PFSK-1 (cell line): ENCODE results near the gene KRT71.

Source experiments
- FOXP2 ChIP-seq: optimal IDR thresholded peaks from 2 replicates; pipeline ENCODE3; 2011; ENCODE audit warnings: borderline replicate concordance, control low read depth, inconsistent platforms; ENCODE audit not compliant: insufficient read depth; ENCODE audit errors: extremely low read length, extremely low read depth
- POLR2AphosphoS5 ChIP-seq: IDR thresholded peaks from 2 replicates; pipeline ENCODE4 v1.6.1; 2012; ENCODE audit warnings: low read depth, mild to moderate bottlenecking, control low read depth, low read length, moderate library complexity
- SIN3A ChIP-seq: IDR thresholded peaks from 2 replicates; pipeline ENCODE4 v1.6.1; 2012; ENCODE audit warnings: mild to moderate bottlenecking, low read length, moderate library complexity, borderline replicate concordance; ENCODE audit not compliant: insufficient read depth
- TAF1 ChIP-seq: IDR thresholded peaks from 2 replicates; pipeline ENCODE4 v1.6.1; 2012; ENCODE audit warnings: low read length, control low read depth, borderline replicate concordance; ENCODE audit not compliant: insufficient read depth
- TF ChIP-seq, protein P1 (sequence below), 2 experiments: IDR thresholded peaks; 2 replicates each; pipeline versions ENCODE4 v1.6.1 to v1.8.0; 2011 to 2012; ENCODE audit warnings: low read depth in 2 of 2, low read length in 2 of 2, control low read depth in 1 of 2, inconsistent platforms in 1 of 2, mild to moderate bottlenecking in 1 of 2, moderate library complexity in 1 of 2; ENCODE audit not compliant: insufficient read depth in 1 of 2

KRT71 gene

GRCh38 chr12:52501490-52501889 lies 51.5 kb downstream of the KRT71 start:
- TF ChIP-seq FOXP2: no peak
- TF ChIP-seq, protein P1, sequence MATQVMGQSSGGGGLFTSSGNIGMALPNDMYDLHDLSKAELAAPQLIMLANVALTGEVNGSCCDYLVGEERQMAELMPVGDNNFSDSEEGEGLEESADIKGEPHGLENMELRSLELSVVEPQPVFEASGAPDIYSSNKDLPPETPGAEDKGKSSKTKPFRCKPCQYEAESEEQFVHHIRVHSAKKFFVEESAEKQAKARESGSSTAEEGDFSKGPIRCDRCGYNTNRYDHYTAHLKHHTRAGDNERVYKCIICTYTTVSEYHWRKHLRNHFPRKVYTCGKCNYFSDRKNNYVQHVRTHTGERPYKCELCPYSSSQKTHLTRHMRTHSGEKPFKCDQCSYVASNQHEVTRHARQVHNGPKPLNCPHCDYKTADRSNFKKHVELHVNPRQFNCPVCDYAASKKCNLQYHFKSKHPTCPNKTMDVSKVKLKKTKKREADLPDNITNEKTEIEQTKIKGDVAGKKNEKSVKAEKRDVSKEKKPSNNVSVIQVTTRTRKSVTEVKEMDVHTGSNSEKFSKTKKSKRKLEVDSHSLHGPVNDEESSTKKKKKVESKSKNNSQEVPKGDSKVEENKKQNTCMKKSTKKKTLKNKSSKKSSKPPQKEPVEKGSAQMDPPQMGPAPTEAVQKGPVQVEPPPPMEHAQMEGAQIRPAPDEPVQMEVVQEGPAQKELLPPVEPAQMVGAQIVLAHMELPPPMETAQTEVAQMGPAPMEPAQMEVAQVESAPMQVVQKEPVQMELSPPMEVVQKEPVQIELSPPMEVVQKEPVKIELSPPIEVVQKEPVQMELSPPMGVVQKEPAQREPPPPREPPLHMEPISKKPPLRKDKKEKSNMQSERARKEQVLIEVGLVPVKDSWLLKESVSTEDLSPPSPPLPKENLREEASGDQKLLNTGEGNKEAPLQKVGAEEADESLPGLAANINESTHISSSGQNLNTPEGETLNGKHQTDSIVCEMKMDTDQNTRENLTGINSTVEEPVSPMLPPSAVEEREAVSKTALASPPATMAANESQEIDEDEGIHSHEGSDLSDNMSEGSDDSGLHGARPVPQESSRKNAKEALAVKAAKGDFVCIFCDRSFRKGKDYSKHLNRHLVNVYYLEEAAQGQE (IDR thresholded peaks at IDR 0.05; ENCODE audit: insufficient read depth in 1 of 2, low read depth in 2 of 2, low read length in 2 of 2): no peak
- TF ChIP-seq TAF1: no peak
- no peak for TF ChIP-seq POLR2AphosphoS5
- no peak for TF ChIP-seq SIN3A

GRCh38 chr12:52499806-52500560 lies 53.0 kb downstream of the KRT71 start:
- TF ChIP-seq, protein P1 (IDR thresholded peaks at IDR 0.05; ENCODE audit: insufficient read depth in 1 of 2, low read depth in 2 of 2, low read length in 2 of 2): no peak

DNA sequence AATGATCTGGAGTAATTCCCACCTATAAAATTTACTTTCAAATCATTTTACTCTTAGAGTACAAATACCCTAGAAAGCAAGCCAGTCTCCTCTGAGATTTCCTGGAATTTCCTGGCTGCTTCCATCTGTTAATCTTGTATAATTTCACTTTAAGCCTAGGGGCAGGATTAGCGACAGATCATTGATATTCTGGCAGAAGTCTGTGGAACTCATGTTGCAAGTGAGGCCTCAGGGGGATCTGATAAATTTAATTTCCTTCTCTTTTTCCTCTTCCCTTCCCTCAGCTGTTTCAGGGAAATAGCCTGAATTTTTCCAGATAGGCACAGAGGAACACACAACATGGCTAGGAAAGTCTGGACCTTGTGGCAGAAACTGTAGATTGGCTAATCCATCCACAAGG lies 54.0 kb downstream of the KRT71 start:
- TF ChIP-seq SIN3A: no peak
- no peak for TF ChIP-seq POLR2AphosphoS5
- TF ChIP-seq FOXP2: no peak
- TF ChIP-seq, protein P1 (IDR thresholded peaks at IDR 0.05; ENCODE audit: insufficient read depth in 1 of 2, low read depth in 2 of 2, low read length in 2 of 2): no peak
- no peak for TF ChIP-seq TAF1

DNA sequence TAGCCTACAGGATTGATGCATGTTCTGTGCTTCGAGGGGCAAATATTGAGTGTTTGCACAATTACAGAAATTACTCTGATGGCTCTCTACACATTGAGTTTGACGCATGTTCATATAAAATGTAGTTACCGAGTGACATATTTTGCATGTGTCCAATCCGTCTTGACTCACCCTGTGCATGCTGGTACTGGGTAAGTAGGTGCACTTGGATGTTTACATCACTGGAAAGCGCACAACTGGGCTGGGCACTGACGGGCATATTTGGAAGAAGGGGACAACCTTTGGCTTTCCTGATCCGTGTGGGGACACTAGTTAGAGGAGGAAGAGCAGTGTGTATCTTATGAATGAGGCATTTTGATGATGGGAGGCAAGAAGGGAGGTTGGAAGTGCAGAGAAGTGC lies 55.0 kb downstream of the KRT71 start:
- TF ChIP-seq POLR2AphosphoS5 (no peak), FOXP2 (no peak), TAF1 (no peak), SIN3A (no peak)
- TF ChIP-seq, protein P1 (IDR thresholded peaks at IDR 0.05; ENCODE audit: insufficient read depth in 1 of 2, low read depth in 2 of 2, low read length in 2 of 2): no peak

DNA sequence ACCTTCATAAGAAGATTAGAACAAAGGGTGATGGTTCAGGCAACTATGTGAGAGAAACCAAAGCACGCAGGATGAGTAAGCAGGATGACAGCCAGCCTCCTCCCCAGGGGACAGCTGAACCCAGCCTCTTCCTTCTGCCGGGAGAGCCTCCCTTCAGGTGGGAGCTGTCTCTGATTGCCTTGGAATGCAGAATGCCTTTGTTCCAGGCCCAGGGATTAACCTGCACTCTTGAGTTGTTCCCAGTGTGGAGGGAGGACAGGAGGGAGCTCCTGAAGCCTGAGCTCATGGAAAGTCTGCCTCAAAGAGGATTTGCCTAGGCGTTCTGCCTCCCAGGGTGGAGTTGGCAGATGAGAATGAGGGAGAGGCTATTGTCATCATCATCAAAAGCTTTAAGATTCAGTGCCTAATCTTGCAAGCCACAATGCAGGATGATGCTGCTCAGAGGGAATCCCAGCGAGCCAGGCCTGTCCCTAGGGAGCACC lies 56.3 kb downstream of the KRT71 start:
- TF ChIP-seq FOXP2 (no peak), TAF1 (no peak), SIN3A (no peak), POLR2AphosphoS5 (no peak)
- TF ChIP-seq, protein P1 (IDR thresholded peaks at IDR 0.05; ENCODE audit: insufficient read depth in 1 of 2, low read depth in 2 of 2, low read length in 2 of 2): no peak
